HEK293 (cell line): Measurements from ENCODE around the gene NPFF.

Source experiments
- CTCF ChIA-PET: fragments of 350-600 bp; formaldehyde crosslinking; extraction: SDS; loops from one replicate; lab custom pipeline; 2021; ENCODE audit warnings: antibody characterized with exemption; lab: Yijun Ruan, JAX
- POLR2A ChIA-PET: fragments of 300-600 bp; formaldehyde crosslinking; extraction: SDS; loops from one replicate; lab custom pipeline; 2020; ENCODE audit warnings: antibody characterized with exemption, inconsistent platforms; lab: Yijun Ruan, JAX
- H3K27ac ChIP-seq: fragments of 200-500 bp; sonication (Bioruptor generic); 2 replicates; pipeline ENCODE4 v1.5.1; 2014; ENCODE audit warnings: low read depth, low read length, control low read depth, inconsistent platforms; ENCODE audit errors: extremely low read depth
- H3K36me3 ChIP-seq, 2 experiments: fragments of 200-500 bp in 1 of 2; sonication (Bioruptor generic) in 1 of 2; 1 replicate in 1 of 2; 2 replicates in 1 of 2; pipeline ENCODE4 v1.5.1; 2014 to 2017; ENCODE audit warnings: inconsistent platforms in 2 of 2, low read length in 2 of 2; ENCODE audit not compliant: control insufficient read depth in 2 of 2, insufficient read depth in 1 of 2
- H3K4me1 ChIP-seq: fragments of 200-500 bp; sonication (Bioruptor generic); 2 replicates; pipeline ENCODE4 v1.5.1; 2014; ENCODE audit warnings: mild to moderate bottlenecking, low read length, inconsistent platforms; ENCODE audit not compliant: control insufficient read depth, insufficient read depth
- H3K4me3 ChIP-seq: 2 replicates; pipeline ENCODE4 v1.5.1; 2011; ENCODE audit warnings: low read depth, mild to moderate bottlenecking, control low read depth, low read length, moderate library complexity
- H3K9me3 ChIP-seq: fragments of 200-500 bp; sonication (Bioruptor generic); 2 replicates; pipeline ENCODE4 v1.5.1; 2014; ENCODE audit warnings: low read depth, low read length, inconsistent platforms; ENCODE audit not compliant: control insufficient read depth, insufficient read depth
- CTCF ChIP-seq: fragments of 450-650 bp; formaldehyde crosslinking; IDR thresholded peaks from 2 replicates; pipeline ENCODE4 v1.5.1; 2016; ENCODE audit warnings: missing biosample characterization, missing genetic modification characterization
- FEZF1 ChIP-seq: fragments of 450-650 bp; formaldehyde crosslinking; IDR thresholded peaks from 2 replicates; pipeline ENCODE4 v1.5.1; 2016; ENCODE audit warnings: missing biosample characterization, missing genetic modification characterization
- HOXD13 ChIP-seq: sonication (generic); formaldehyde crosslinking; IDR thresholded peaks from 2 replicates; pipeline ENCODE4 v1.8.0; 2022; ENCODE audit warnings: missing genetic modification reagents, borderline replicate concordance
- KLF8 ChIP-seq: fragments of 450-650 bp; formaldehyde crosslinking; IDR thresholded peaks from 2 replicates; pipeline ENCODE4 v1.5.1; 2016; ENCODE audit warnings: missing biosample characterization, missing genetic modification characterization
- SP2 ChIP-seq: fragments of 450-650 bp; formaldehyde crosslinking; IDR thresholded peaks from 2 replicates; pipeline ENCODE4 v1.5.1; 2016; ENCODE audit warnings: missing biosample characterization, missing genetic modification characterization
- TCF7L2 ChIP-seq: IDR thresholded peaks from 2 replicates; pipeline ENCODE4 v1.6.1; 2011; ENCODE audit warnings: low read depth, mild to moderate bottlenecking, inconsistent platforms, low read length, moderate library complexity, borderline replicate concordance
- WT1 ChIP-seq: fragments of 450-650 bp; formaldehyde crosslinking; IDR thresholded peaks from 2 replicates; pipeline ENCODE4 v1.5.1; 2016; ENCODE audit warnings: missing biosample characterization, missing genetic modification characterization
- YY2 ChIP-seq: fragments of 450-650 bp; formaldehyde crosslinking; IDR thresholded peaks from 2 replicates; pipeline ENCODE4 v1.5.1; 2016; ENCODE audit warnings: missing biosample characterization, missing genetic modification characterization
- ZBTB20 ChIP-seq: fragments of 450-650 bp; formaldehyde crosslinking; IDR thresholded peaks from 2 replicates; pipeline ENCODE4 v1.5.1; 2016; ENCODE audit warnings: missing biosample characterization, missing genetic modification characterization
- ZBTB49 ChIP-seq: fragments of 450-650 bp; formaldehyde crosslinking; IDR thresholded peaks from 2 replicates; pipeline ENCODE4 v1.5.1; 2016; ENCODE audit warnings: missing biosample characterization, missing genetic modification characterization, low read depth
- ZNF121 ChIP-seq: fragments of 450-650 bp; formaldehyde crosslinking; IDR thresholded peaks from 2 replicates; pipeline ENCODE4 v1.5.1; 2016; ENCODE audit warnings: missing biosample characterization, missing genetic modification characterization
- ZNF16 ChIP-seq: fragments of 450-650 bp; formaldehyde crosslinking; IDR thresholded peaks from 2 replicates; pipeline ENCODE4 v1.5.1; 2016; ENCODE audit warnings: low read depth, missing biosample characterization, missing genetic modification characterization
- ZNF184 ChIP-seq: fragments of 450-650 bp; IDR thresholded peaks from 2 replicates; pipeline ENCODE4 v1.5.1; 2018; ENCODE audit warnings: missing biosample characterization, mild to moderate bottlenecking, missing genetic modification characterization
- ZNF2 ChIP-seq: fragments of 450-650 bp; formaldehyde crosslinking; IDR thresholded peaks from 2 replicates; pipeline ENCODE4 v1.5.1; 2016; ENCODE audit warnings: missing biosample characterization, missing genetic modification characterization
- ZNF221 ChIP-seq: fragments of 450-650 bp; formaldehyde crosslinking; IDR thresholded peaks from 2 replicates; pipeline ENCODE4 v1.5.1; 2017; ENCODE audit warnings: missing biosample characterization, missing genetic modification characterization, borderline replicate concordance
- ZNF24 ChIP-seq: fragments of 450-650 bp; formaldehyde crosslinking; IDR thresholded peaks from 2 replicates; pipeline ENCODE4 v1.5.1; 2016; ENCODE audit warnings: missing biosample characterization, missing genetic modification characterization
- ZNF274 ChIP-seq, 2 experiments: fragments of 200-500 bp in 1 of 2; fragments of 450-650 bp in 1 of 2; sonication (Bioruptor generic) in 1 of 2; formaldehyde crosslinking in 1 of 2; IDR thresholded peaks; 2 replicates each; pipeline versions ENCODE4 v1.5.1 to v1.6.1; 2014 to 2016; ENCODE audit warnings: borderline replicate concordance in 1 of 2, inconsistent platforms in 1 of 2, low read length in 1 of 2, missing biosample characterization in 1 of 2, missing genetic modification characterization in 1 of 2
- ZNF302 ChIP-seq: fragments of 450-650 bp; formaldehyde crosslinking; IDR thresholded peaks from 2 replicates; pipeline ENCODE4 v1.5.1; 2016; ENCODE audit warnings: missing biosample characterization, missing genetic modification characterization, low read depth
- ZNF404 ChIP-seq: fragments of 450-650 bp; formaldehyde crosslinking; IDR thresholded peaks from 2 replicates; pipeline ENCODE4 v1.5.1; 2017; ENCODE audit warnings: missing biosample characterization, missing genetic modification characterization
- ZNF423 ChIP-seq: fragments of 450-650 bp; formaldehyde crosslinking; IDR thresholded peaks from 2 replicates; pipeline ENCODE4 v1.5.1; 2016; ENCODE audit warnings: missing biosample characterization, missing genetic modification characterization
- ZNF530 ChIP-seq: fragments of 450-650 bp; formaldehyde crosslinking; IDR thresholded peaks from 2 replicates; pipeline ENCODE4 v1.5.1; 2016; ENCODE audit warnings: low read depth, missing biosample characterization, missing genetic modification characterization
- ZNF561 ChIP-seq: fragments of 450-650 bp; IDR thresholded peaks from 2 replicates; pipeline ENCODE4 v1.5.1; 2018; ENCODE audit warnings: missing biosample characterization, missing genetic modification characterization, borderline replicate concordance
- ZNF654 ChIP-seq: fragments of 450-650 bp; formaldehyde crosslinking; IDR thresholded peaks from 2 replicates; pipeline ENCODE4 v1.5.1; 2016; ENCODE audit warnings: low read depth, missing biosample characterization, missing genetic modification characterization
- ZNF664 ChIP-seq: fragments of 450-650 bp; formaldehyde crosslinking; IDR thresholded peaks from 2 replicates; pipeline ENCODE4 v1.5.1; 2016; ENCODE audit warnings: missing biosample characterization, missing genetic modification characterization
- ZNF791 ChIP-seq: fragments of 450-650 bp; formaldehyde crosslinking; IDR thresholded peaks from 2 replicates; pipeline ENCODE4 v1.5.1; 2016; ENCODE audit warnings: missing biosample characterization, missing genetic modification characterization
- ZNF837 ChIP-seq: fragments of 450-650 bp; formaldehyde crosslinking; IDR thresholded peaks from 2 replicates; pipeline ENCODE4 v1.5.1; 2016; ENCODE audit warnings: missing biosample characterization, missing genetic modification characterization
- ZSCAN23 ChIP-seq: fragments of 450-650 bp; formaldehyde crosslinking; IDR thresholded peaks from 2 replicates; pipeline ENCODE4 v1.5.1; 2016; ENCODE audit warnings: missing biosample characterization, missing genetic modification characterization
- TF ChIP-seq, protein P1 (sequence below): fragments of 450-650 bp; formaldehyde crosslinking; IDR thresholded peaks from 2 replicates; pipeline ENCODE4 v1.5.0; 2017; ENCODE audit warnings: missing biosample characterization, missing genetic modification characterization, borderline replicate concordance
- TF ChIP-seq, protein P2 (sequence below): sonication (generic); formaldehyde crosslinking; IDR thresholded peaks from 2 replicates; pipeline ENCODE4 v1.8.1; 2022; ENCODE audit warnings: mild to moderate bottlenecking, moderate library complexity, missing genetic modification reagents
- TF ChIP-seq, protein P3 (sequence below): fragments of 450-650 bp; formaldehyde crosslinking; IDR thresholded peaks from 2 replicates; pipeline ENCODE4 v1.5.1; 2016; ENCODE audit warnings: missing biosample characterization, missing genetic modification characterization, low read depth

The NPFF gene

DNA sequence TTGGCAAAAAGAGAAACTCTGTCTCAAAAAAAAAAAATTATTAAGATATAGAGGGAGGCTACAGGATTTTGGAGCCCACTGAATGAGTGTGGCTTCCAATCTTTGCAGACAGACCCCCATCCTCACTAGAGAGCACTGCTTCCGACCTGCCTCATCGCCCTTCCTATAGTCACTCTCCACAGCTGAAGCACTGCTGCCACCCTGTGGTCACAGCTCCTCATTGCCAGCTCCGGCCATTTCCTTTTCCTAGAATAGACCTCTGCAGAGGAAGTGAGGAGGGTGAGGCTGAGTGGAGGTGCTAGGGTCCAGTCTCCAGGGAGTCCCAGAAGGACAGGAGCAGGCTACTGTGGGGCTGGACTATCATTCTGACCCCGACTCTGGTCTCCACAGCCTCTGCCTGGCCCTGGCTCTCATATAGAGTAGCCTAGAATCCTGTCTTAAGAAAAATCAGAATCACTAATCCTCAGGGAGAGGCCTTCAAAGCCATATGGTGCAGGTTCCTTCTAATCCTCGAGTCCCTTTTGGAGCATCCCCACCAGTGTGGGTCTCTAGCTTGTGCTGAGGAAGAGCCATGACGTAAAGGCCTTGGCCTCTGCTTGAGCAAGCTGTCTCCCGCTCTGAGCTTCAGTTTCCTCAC is 1.4 kb upstream of the NPFF start:
- POLR2A ChIA-PET = interaction anchor here (0.6 to 2.9 kb wide), 8 partner anchors 8 to 545 kb away, joined by 3 to 20 read pairs (median 4); partner anchors contain the start of genes AAAS, ATP5MC2, HOXC4 and TARBP2
- peaks cover 0 to 70% of the 10 kb centered on the region in 2 experiments; a peak in 1 of 3 replicates for H3K36me3 ChIP-seq
- H3K4me1 ChIP-seq = no peaks in the 10 kb centered on the region
- H3K9me3 ChIP-seq = no peaks in the 10 kb centered on the region
- H3K27ac ChIP-seq = no peak overlapping the region
- CTCF ChIA-PET = interaction anchor here (0.5 to 5.4 kb wide), 29 partner anchors 8 to 469 kb away, joined by 3 to 63 read pairs (median 4); partner anchors contain the start of genes AAAS, MAP3K12, MYG1 and TARBP2
- H3K4me3 ChIP-seq = no peak overlapping the region
- TF ChIP-seq ZNF274 (IDR thresholded peaks at IDR 0.05; ENCODE audit: low read length) (no peak), ZNF274 (tag by site-specific recombination; IDR thresholded peaks at IDR 0.05; ENCODE audit: borderline replicate concordance) (no peak), ZSCAN23 (tag by site-specific recombination) (no peak), ZNF664 (no peak), KLF8 (tag by site-specific recombination) (0 out of 2 replicates have a peak, but pooled peaks have one; percentile 25), SP2 (tag by site-specific recombination) (no peak), ZBTB49 (no peak), ZNF791 (tag by site-specific recombination) (no peak), ZBTB20 (tag by site-specific recombination) (no peak), ZNF654 (tag by site-specific recombination) (peak; percentile 98), ZNF423 (tag by site-specific recombination) (no peak), TCF7L2 (no peak), ZNF221 (tag by site-specific recombination) (no peak), YY2 (no peak), ZNF561 (no peak), ZNF404 (tag by site-specific recombination) (no peak), ZNF184 (no peak), HOXD13 (CRISPR knock-in tag) (no peak), ZNF121 (tag by site-specific recombination) (no peak), CTCF (tag by site-specific recombination) (peak; percentile 91), ZNF24 (tag by site-specific recombination) (no peak), WT1 (tag by site-specific recombination) (no peak), ZNF530 (tag by site-specific recombination) (no peak), ZNF837 (no peak), FEZF1 (tag by site-specific recombination) (no peak), ZNF16 (tag by site-specific recombination) (no peak), ZNF2 (tag by site-specific recombination) (peak; percentile 81), ZNF302 (no peak)
- TF ChIP-seq, protein P1, sequence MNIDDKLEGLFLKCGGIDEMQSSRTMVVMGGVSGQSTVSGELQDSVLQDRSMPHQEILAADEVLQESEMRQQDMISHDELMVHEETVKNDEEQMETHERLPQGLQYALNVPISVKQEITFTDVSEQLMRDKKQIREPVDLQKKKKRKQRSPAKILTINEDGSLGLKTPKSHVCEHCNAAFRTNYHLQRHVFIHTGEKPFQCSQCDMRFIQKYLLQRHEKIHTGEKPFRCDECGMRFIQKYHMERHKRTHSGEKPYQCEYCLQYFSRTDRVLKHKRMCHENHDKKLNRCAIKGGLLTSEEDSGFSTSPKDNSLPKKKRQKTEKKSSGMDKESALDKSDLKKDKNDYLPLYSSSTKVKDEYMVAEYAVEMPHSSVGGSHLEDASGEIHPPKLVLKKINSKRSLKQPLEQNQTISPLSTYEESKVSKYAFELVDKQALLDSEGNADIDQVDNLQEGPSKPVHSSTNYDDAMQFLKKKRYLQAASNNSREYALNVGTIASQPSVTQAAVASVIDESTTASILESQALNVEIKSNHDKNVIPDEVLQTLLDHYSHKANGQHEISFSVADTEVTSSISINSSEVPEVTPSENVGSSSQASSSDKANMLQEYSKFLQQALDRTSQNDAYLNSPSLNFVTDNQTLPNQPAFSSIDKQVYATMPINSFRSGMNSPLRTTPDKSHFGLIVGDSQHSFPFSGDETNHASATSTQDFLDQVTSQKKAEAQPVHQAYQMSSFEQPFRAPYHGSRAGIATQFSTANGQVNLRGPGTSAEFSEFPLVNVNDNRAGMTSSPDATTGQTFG (tag by site-specific recombination) = no peak
- TF ChIP-seq, protein P2, sequence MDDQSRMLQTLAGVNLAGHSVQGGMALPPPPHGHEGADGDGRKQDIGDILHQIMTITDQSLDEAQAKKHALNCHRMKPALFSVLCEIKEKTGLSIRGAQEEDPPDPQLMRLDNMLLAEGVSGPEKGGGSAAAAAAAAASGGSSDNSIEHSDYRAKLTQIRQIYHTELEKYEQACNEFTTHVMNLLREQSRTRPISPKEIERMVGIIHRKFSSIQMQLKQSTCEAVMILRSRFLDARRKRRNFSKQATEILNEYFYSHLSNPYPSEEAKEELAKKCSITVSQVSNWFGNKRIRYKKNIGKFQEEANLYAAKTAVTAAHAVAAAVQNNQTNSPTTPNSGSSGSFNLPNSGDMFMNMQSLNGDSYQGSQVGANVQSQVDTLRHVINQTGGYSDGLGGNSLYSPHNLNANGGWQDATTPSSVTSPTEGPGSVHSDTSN = no peak
- TF ChIP-seq, protein P3, sequence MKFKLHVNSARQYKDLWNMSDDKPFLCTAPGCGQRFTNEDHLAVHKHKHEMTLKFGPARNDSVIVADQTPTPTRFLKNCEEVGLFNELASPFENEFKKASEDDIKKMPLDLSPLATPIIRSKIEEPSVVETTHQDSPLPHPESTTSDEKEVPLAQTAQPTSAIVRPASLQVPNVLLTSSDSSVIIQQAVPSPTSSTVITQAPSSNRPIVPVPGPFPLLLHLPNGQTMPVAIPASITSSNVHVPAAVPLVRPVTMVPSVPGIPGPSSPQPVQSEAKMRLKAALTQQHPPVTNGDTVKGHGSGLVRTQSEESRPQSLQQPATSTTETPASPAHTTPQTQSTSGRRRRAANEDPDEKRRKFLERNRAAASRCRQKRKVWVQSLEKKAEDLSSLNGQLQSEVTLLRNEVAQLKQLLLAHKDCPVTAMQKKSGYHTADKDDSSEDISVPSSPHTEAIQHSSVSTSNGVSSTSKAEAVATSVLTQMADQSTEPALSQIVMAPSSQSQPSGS (tag by site-specific recombination) = no peak
